Measurements from ENCODE around the gene SCN3B. TPM values are rescaled to one million over a fixed set of nuclear protein-coding genes. Genes with fewer than 3 reads are reported as not detected.
A peak's percentile ranks its signal among the peaks of the same experiment; 100 is the strongest.

Gene SCN3B
- total RNA-seq, 4 donors from 2014 or later: 0.42 to 1.9 (median 0.98) TPM

DNA sequence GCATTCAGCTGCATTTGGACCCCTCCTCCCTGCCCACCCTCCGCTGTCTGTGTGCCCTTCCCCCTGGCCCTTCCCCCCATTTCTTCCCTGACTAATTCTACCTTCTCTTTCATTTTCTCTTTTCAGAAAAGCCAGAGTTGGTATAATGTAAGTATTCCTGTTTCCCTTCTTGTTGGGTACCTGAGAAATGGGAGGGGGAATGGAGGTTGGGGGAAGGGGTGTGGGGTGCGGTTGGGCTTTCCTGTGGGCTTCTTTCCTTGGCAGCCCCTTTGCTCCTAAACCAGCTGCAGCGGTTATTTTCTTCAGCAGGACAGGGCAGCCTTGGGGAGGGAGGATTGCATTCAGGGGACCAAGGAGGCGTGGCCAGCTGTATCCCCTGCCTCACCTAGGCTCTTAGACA is 70.2 kb downstream of the SCN3B start:
- TF ChIP-seq POLR2A (IDR thresholded peaks at IDR 0.05) (no peak), EP300 (IDR thresholded peaks at IDR 0.05) (no peak), POLR2AphosphoS5 (IDR thresholded peaks at IDR 0.05) (no peak)
- TF ChIP-seq, protein P1, sequence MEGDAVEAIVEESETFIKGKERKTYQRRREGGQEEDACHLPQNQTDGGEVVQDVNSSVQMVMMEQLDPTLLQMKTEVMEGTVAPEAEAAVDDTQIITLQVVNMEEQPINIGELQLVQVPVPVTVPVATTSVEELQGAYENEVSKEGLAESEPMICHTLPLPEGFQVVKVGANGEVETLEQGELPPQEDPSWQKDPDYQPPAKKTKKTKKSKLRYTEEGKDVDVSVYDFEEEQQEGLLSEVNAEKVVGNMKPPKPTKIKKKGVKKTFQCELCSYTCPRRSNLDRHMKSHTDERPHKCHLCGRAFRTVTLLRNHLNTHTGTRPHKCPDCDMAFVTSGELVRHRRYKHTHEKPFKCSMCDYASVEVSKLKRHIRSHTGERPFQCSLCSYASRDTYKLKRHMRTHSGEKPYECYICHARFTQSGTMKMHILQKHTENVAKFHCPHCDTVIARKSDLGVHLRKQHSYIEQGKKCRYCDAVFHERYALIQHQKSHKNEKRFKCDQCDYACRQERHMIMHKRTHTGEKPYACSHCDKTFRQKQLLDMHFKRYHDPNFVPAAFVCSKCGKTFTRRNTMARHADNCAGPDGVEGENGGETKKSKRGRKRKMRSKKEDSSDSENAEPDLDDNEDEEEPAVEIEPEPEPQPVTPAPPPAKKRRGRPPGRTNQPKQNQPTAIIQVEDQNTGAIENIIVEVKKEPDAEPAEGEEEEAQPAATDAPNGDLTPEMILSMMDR (IDR thresholded peaks at IDR 0.05): no peak
- no peak overlapping the region for H3K27ac ChIP-seq
- H3K4me3 ChIP-seq: no peak overlapping the region
- no peaks in the 10 kb centered on the region for H3K9me3 ChIP-seq
- DNase-seq (ENCODE audit: low spot score in 2 of 2): no peak
- WGBS: 91% methylated on average over 4 of the region's 4 CpGs
- no peaks in the 10 kb centered on the region for H3K36me3 ChIP-seq
- peaks cover 8% of the 10 kb centered on the region for H3K4me1 ChIP-seq
- peaks cover 14% of the 10 kb centered on the region for H3K27me3 ChIP-seq

DNA sequence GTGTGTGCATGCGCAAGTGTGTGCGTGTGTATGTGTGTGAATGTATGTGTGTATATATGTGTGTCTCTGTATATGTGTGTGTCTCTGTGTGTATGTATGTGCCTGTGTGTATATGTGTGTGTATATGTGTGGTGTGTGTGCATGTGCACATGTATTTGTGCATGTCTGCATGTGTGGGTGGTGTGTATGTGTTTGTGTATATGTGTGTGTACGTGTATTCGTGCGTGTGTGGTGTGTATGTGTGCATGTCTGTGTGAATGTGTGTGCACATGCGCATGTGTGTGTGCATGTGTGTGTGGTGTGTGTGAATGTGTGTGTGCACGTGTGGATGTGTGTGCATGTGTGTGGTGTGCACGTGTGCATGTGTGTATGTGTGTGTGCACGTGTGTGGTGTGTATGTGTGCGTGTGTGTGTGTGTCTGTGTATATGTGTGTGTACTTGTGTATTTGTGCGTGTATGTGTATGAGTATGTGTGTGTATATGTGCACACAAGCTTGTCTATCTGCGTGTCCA is 71.4 kb downstream of the SCN3B start:
- TF ChIP-seq EP300 (IDR thresholded peaks at IDR 0.05) (no peak), POLR2AphosphoS5 (IDR thresholded peaks at IDR 0.05) (no peak), POLR2A (IDR thresholded peaks at IDR 0.05) (no peak)
- TF ChIP-seq, protein P1 (IDR thresholded peaks at IDR 0.05): no peak
- Histone ChIP-seq H3K4me1 (peaks cover 8% of the 10 kb centered on the region), H3K27me3 (peaks cover 14% of the 10 kb centered on the region), H3K9me3 (no peaks in the 10 kb centered on the region), H3K27ac (no peak overlapping the region), H3K36me3 (no peaks in the 10 kb centered on the region), H3K4me3 (no peak overlapping the region)
- no peak for DNase-seq (ENCODE audit: low spot score in 2 of 2)
- WGBS: 86% methylated on average over 12 of the region's 12 CpGs

DNA sequence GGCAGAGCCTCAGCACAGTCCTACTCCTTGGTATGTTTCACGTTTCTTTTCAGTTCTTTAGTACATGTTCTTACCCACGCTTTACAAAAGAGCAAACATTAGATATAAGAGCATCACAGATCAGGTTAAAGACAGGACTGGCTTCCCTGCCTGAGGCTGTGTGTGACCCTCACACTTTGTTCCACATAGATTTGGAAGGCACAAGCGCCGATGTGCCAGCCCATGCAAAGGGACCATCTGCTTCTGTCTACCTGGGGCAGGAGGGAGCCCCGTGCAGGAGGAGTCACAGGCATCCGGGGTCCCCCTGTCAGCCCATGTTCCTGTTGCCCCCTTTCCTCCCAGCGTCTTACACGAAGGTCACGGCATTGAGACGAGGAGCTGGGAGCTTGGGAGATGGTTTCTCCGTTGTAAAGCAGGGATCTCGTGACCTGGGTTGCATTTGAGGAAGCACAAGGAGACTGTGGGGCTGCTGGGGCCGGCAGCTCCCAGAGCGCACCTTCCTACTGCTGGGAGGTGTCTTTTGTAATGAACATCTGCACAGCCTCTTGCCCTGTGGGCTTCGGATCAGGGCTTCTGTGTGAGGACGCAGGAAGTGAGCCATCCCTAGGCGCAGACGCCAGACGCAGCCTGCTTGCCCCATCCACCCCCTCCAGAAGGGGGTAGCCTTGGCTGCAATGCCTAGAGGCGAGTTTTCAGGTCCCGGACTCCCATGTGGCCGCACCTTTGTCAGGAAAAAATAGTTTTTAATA is 72.6 kb downstream of the SCN3B start:
- TF ChIP-seq POLR2AphosphoS5 (IDR thresholded peaks at IDR 0.05) (no peak), EP300 (IDR thresholded peaks at IDR 0.05) (no peak), POLR2A (IDR thresholded peaks at IDR 0.05) (no peak)
- TF ChIP-seq, protein P1 (IDR thresholded peaks at IDR 0.05): no peak
- WGBS: 81% methylated on average over 22 of the region's 22 CpGs
- DNase-seq (ENCODE audit: low spot score in 2 of 2): no peak
- H3K27ac ChIP-seq: no peak overlapping the region
- peaks cover 14% of the 10 kb centered on the region for H3K27me3 ChIP-seq
- no peaks in the 10 kb centered on the region for H3K36me3 ChIP-seq
- no peaks in the 10 kb centered on the region for H3K9me3 ChIP-seq
- H3K4me3 ChIP-seq: no peak overlapping the region
- peaks cover 8% of the 10 kb centered on the region for H3K4me1 ChIP-seq

DNA sequence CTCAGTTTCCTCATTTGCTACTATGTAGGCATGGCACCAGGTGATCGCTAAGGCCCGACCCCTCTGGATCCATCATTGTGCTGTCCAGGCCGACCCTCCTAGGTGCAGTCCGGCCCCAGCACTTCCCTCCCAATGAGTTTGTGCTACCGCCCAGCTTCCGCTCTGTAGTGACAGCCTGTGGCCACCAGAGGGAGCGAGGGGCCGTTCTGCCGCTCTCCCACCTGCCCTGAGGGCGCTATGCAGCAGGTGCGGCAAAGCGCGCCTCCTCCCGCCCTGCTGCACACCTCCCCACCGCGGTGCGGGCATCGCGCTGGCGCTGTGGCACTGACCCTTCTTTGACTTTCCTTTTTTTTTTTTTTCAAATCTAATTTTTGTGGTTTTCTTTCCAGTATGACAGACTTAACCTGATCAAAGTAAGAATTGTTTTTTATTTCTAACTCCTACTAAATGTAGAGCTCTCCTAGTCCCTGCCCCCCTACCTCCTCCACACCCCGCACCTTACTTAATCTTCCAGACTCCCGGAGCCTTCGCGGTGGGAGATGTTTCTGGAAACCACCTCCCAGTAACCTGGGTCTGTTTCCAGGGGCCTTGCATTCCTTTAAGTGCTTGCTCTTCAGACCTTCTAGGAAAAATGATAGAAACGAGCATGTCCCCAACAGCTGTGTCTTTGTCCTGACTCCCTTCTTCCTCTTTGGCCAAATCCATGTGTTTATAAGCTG is 73.7 kb downstream of the SCN3B start:
- H3K4me1 ChIP-seq: peaks cover 8% of the 10 kb centered on the region
- no peak for DNase-seq (ENCODE audit: low spot score in 2 of 2)
- no peak for TF ChIP-seq POLR2A (IDR thresholded peaks at IDR 0.05)
- TF ChIP-seq, protein P1 (IDR thresholded peaks at IDR 0.05): peak; percentile 42 to 91
- H3K27ac ChIP-seq: no peak overlapping the region
- H3K36me3 ChIP-seq: no peaks in the 10 kb centered on the region
- WGBS: 10% methylated on average over 25 of the region's 25 CpGs
- H3K27me3 ChIP-seq: peaks cover 18% of the 10 kb centered on the region
- no peaks in the 10 kb centered on the region for H3K9me3 ChIP-seq
- H3K4me3 ChIP-seq: no peak overlapping the region

DNA sequence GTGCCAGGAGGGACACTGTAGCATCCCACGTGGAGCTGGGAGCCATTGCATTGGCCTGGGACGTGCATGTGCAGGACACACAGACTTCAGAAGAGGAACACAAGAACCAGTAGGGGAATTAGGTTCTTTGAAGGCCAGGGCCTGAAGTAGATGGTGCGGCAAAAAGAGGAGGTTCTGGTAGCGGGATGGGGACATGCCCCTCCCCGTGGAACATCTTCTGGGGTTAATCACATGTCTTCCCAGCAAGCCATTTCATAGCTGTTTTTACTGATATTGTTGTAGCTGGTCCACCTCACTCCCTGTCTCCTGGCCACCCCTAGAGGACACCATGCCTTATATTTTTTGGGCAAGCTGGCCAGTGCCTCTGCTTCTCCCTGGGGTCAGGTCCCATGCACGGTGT is 74.3 kb downstream of the SCN3B start:
- no peak for TF ChIP-seq EP300 (IDR thresholded peaks at IDR 0.05)
- no peak for TF ChIP-seq POLR2A (IDR thresholded peaks at IDR 0.05)
- TF ChIP-seq, protein P1 (IDR thresholded peaks at IDR 0.05): no peak
- no peak for TF ChIP-seq POLR2AphosphoS5 (IDR thresholded peaks at IDR 0.05)
- no peak for DNase-seq (ENCODE audit: low spot score in 2 of 2)
- Histone ChIP-seq H3K36me3 (no peaks in the 10 kb centered on the region), H3K4me1 (peaks cover 8% of the 10 kb centered on the region), H3K4me3 (no peak overlapping the region), H3K27ac (no peak overlapping the region), H3K27me3 (peaks cover 18% of the 10 kb centered on the region), H3K9me3 (no peaks in the 10 kb centered on the region)
- WGBS: 94% methylated on average over 6 of the region's 6 CpGs
